HG02970 (cell line): Measurements from ENCODE around the gene CEACAM19.
"Not testable (repeated sequence)": the region's sequence is repeated elsewhere in the genome, so short reads cannot be mapped to it uniquely, and the experiment has no call there.

ENCODE experiments used
- ATAC-seq: cut with Tn5 transposase; IDR thresholded peaks from one replicate; pipeline ENCODE4 v1.9.1; 2021; ENCODE audit warnings: mild to moderate bottlenecking, moderate library complexity, moderate number of reproducible peaks; ENCODE audit not compliant: unreplicated experiment, low FRiP score

The CEACAM19 gene

GRCh38 chr19:44670027-44670426, 1.3 kb upstream of the CEACAM19 start:
- not testable (repeated sequence) for ATAC-seq

DNA sequence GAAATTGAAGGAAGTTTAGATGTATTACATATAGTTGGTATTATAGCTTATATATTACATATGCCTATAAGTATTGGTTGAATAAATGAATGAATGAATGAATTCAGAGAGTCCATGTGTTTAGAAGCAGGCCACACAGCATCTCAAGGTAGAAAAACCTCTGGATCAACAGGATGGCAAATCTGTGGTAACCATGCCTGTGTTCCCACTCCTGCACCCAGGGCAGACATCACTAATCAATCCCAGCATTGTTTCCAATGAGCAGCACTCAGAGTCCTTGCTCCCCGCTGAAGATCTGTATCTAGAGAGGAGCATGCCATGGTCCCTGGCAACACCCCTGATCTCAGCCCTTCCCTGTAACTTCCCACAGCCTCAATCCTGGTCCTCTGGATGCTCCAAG, 944 bp downstream of the CEACAM19 start:
- ATAC-seq = no peak

DNA sequence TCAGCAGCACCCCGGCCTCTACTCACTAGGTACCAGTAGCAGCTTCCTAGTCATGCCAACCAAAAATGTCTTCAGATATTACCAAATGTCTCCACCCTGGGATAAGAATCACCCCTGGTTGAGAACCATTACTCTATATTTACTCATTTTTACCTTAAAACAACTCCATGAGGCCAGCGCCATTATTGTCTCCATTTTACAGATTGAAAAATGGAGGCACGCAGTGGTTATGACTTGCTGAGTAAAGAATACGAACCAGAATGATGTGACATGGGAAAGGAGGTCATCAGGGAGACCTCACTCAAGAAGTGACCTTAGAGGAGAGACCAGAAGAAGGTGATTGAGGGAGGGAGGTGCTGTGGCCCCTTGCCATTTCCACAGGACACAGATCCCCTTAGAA, 2.2 kb downstream of the CEACAM19 start:
- no peak for ATAC-seq

GRCh38 chr19:44675521-44675920, 4.2 kb downstream of the CEACAM19 start:
- ATAC-seq = no peak

- ATAC-seq = no peak
These were observed 5.9 kb downstream of the CEACAM19 start for GRCh38 chr19:44677019-44677811.

- no peak for ATAC-seq
These were observed 9.3 kb downstream of the CEACAM19 start for GRCh38 chr19:44680536-44680935.

- no peak for ATAC-seq
These were observed 10.9 kb downstream of the CEACAM19 start for GRCh38 chr19:44681992-44682790.

- no peak for ATAC-seq
These were observed 11.5 kb downstream of the CEACAM19 start for GRCh38 chr19:44682807-44683206.

DNA sequence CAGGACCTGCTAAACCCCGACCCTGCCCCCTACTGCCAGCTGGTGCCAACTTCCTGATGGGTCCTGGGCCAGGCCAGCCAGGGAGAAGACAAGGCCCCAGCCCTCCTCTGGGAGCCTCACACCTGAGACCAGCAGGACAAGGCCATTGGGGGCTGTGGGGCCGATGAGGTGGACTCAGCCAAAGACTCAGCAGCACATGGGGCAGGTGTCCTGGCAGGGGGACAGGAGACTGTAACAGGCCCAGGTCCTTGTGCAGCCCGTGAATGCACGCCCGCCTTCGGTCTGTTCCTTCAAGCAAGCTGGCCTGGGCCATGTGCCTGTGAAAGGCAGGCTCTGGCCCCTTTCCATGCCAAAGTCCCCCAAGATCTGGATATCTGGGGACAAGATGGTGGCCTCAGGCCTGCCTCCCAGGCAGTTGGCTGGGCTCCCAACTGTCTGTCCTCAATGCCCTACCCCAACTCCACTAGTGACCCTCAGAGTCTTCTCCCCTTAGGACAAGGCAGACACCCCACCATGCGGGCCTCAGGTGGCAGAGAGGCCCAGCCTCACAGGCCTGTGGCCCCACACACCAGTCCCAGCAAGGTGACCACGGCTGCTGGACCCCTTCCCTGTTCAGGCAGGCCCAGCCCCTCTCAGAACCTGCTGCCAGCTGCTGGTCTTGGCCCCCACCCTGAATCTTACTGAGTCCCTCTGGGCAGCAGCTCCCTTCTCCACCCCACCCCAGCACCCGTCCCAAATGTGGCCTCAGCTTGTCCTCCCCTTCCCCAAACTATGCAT, 12.3 kb downstream of the CEACAM19 start:
- ATAC-seq = no peak

- not testable (repeated sequence) for ATAC-seq
These were observed 13.1 kb downstream of the CEACAM19 start for GRCh38 chr19:44684396-44684795.

DNA sequence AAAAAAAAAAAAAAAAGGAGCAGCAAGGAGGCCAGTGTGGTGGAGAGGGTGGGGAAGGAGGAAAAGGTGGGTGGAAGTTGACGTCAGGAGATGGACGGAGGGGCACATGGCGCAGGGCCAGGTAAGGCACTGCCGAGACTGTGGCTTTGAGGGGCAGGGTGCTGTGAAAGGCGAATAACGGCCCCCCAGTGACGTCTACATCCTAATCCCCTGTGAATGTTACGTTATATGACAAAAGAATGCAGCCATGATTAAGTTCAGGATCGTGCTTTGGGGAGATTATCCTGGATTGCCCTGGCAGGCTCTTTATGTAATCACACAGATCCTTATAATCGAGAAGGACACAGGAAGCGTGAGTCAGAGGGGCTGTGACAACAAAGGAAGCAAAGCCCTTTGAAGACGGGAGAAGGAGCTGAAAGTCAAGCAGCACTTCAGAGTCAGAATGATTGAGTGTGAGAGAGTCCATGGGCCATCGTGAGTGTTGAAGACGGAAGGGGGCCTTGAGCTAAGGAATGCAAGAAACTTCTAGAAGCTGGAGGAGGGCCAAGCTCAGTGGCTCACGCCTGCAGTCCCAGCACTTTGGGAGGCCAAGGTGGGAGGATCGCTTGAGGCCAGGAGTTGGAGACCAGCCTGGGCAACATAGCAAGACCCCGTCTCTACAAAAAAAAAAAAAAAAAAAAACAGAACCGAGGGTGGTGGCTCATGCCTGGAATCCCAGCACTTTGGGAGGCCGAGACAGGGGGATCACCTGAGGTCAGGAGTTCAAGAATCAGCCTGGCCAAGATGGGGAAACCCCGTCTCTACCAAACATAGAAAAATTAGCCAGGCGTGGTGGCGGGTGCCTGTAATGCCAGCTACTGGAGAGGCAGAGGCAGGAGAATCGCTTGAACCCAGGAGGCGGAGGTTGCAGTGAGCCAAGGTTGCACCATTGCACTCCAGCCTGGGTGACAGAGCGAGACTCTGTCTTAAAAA, 13.9 kb downstream of the CEACAM19 start:
- no peak for ATAC-seq

DNA sequence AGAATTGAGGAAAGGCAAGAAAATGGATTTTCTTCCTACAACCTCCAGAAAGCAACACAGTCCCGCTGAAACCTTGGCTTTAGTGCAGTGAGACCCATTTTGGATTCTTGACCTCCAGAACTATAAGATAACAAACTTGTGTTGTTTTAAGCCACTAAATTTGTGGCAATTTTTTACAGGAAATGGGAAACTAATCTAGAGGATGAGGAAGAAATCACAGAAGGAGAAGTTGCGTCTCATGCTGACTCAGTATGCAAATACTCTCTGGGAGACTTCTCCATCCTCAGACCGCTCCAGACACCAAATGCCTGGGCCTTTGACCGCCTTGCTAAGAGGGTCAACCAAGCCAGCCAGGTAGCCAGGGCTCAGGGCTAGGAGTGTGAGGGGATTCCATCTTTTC, 14.6 kb downstream of the CEACAM19 start:
- ATAC-seq = no peak

DNA sequence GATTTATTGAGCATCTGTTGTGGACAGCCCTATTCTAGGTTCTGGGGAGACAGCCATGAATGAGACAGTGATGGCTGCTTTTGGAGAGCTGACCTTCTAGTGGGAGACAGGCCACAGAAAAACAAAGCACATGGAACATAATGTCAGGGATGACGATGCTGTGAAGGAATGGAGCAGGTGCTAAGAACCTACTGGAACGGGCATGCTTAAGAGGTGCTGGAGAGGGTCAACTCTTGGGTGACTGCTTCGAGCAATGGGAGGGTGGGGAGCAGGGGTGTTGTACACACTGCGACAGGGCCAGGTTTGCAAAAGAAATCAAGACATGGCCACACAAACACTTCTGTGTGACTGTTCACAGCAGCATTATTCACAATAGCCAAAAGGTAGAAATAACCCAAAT, 15.6 kb downstream of the CEACAM19 start:
- no peak for ATAC-seq

DNA sequence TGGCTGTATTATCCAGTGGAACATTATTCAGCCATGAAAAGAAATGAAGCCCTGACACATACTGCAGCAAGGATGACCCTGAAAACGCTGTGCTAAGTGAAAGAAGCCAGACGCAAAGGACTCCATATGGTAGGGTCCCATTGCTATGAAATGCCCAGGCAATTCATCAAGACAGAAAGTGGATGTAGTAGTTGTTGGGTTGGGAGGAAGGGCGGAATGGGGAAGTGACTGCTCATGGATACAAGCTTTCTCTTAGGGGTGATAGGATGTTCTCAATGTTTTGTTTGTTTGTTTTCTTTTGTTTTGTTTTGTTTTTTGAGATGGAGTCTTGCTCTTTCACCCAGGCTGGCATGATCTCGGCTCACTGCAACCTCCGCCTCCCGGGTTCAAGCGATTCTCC, 16.6 kb downstream of the CEACAM19 start:
- no peak for ATAC-seq

DNA sequence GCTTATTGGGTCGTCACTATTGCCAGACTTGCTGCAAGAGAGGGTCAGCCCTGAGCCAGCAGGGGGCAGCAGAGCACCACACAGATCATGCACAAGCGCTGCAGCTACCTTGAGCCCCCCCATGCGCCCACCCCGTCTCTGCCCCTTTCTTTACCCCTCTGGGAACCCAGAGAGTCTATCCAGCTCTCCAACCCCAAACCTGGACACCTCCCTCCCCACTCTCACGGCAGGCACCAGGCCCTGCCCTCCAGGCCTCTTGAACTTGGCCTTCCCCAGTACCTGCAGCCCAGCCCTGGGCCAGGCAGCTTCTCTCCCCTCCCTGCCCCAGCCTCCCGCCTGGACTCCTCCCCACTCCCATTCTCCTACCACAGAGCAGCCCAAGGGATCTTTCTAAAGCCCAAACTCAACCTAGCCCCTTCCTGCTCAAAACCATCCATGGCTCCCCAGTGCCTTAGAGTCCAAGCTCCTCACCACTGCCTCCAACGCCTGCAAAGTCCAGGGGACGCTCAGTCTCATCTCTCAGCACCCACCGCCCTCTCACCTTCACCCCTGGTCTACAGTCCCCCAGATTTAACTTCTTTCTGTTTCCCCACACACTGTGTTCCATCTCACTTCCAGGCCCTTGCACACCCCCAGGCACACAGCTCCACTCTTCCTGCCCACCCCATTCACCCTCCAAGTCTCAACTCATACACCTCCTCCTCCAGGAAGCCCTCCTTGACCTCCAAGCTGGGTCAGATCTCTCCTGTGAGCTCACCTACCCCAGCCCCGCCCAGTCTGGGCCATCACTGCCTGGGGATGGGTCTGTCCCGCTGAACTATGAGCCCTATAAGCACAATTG, 18.2 kb downstream of the CEACAM19 start:
- ATAC-seq = no peak

DNA sequence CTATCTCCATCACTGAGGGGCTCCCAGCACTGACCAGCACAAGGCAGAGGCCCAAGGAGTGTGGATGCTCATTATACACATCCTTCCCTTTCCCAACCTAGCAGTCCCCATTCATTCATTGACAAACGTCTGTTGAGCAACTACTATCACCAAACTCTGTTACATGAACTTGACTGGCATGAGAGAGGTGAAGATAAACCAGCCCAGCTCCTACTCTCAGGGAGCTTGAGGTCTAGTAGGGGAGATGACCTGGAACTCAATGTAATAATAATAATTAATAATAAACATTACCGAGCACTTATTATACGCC, 18.8 kb downstream of the CEACAM19 start:
- ATAC-seq = no peak

DNA sequence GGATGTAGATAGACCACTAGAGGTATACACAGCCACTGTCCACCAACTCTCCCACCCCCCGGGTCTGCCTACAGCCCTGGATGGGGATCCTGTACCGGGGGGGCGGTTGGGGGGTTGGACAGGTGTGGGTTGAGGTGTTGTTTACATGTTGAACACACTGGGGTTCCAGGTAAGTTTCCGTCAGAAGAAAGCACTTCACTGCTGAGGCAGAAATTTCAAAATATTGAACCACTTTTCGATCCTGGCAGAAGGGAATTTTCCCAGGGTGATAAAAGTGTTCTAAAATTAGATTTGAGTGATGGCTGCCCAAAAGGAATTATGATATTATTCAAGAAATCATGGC, 21.1 kb downstream of the CEACAM19 start:
- no peak for ATAC-seq

- ATAC-seq = no peak
These were observed 22.9 kb downstream of the CEACAM19 start for GRCh38 chr19:44694184-44694579.

GRCh38 chr19:44696939-44697669, 25.8 kb downstream of the CEACAM19 start:
- ATAC-seq = no peak
